NCI-H1436 treated with DMSO at 0.1 percent for 48 hours (cell line): ENCODE data around the gene KRT26.
"Not testable (repeated sequence)": the region's sequence is repeated elsewhere in the genome, so short reads cannot be mapped to it uniquely, and the experiment has no call there.

ENCODE experiments used
- DNase-seq: peaks from one replicate; lab custom pipeline; 2025; lab: John Stamatoyannopoulos, UW

KRT26 gene, protein sequence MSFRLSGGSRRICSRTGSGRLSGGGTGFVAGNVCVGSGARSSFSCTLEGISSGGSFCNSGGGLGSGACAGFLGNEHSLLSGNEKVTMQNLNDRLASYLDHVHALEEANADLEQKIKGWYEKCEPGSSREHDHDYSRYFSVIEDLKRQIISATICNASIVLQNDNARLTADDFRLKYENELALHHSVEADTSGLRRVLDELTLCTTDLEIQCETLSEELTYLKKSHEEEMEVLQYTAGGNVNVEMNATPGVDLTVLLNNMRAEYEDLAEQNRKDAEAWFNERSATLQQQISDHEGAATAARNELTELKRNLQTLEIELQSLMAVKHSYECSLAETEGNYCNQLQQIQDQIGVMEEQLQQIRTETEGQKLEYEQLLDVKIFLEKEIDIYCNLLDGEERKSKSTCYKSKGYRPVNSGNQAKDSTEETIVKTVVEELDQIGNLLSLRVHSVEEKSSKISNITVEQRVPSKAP

GRCh38 chr17:40772101-40772500 is at the start of gene KRT26:
Gene KRT26, minus strand, starts transcription at chr17:40772201. Its CDS starts 88 bp downstream, at chr17:40772113.
- DNase-seq: no peak

- DNase-seq: no peak
These were observed 49.5 kb upstream of the KRT26 start for GRCh38 chr17:40821536-40821935.

DNA sequence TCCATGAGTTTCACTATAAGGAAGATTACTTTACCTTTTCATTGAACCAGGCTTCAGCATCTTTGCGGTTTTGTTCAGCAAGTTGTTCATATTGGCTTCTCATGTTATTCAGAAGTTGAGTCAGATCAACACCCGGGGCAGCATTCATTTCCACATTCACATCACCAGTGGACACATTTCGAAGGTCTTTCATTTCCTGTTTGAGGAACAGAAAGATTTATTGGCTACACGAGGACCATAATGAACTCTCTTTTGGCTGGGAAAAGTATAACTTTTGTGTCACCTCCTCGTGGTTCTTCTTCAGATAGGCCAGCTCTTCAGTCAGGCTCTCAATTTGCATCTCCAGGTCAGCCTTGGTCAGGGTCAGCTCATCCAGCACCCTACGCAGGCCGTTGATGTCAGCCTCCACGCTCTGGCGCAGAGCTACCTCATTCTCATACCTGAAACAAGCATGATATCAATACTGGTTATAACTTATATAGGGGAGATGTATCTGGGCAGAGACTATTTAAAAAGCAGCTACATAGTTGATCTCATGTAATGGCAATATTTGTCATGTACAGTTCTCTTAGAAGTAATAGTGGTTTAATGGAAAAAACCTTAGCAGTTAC is 48.3 kb upstream of the KRT26 start:
- no peak for DNase-seq

- DNase-seq: no peak
These were observed 47.6 kb upstream of the KRT26 start for GRCh38 chr17:40819528-40820125.

GRCh38 chr17:40818733-40819527 is 46.9 kb upstream of the KRT26 start:
- DNase-seq: peak; percentile 11

GRCh38 chr17:40818343-40818732 is 46.3 kb upstream of the KRT26 start:
- DNase-seq: no peak

DNA sequence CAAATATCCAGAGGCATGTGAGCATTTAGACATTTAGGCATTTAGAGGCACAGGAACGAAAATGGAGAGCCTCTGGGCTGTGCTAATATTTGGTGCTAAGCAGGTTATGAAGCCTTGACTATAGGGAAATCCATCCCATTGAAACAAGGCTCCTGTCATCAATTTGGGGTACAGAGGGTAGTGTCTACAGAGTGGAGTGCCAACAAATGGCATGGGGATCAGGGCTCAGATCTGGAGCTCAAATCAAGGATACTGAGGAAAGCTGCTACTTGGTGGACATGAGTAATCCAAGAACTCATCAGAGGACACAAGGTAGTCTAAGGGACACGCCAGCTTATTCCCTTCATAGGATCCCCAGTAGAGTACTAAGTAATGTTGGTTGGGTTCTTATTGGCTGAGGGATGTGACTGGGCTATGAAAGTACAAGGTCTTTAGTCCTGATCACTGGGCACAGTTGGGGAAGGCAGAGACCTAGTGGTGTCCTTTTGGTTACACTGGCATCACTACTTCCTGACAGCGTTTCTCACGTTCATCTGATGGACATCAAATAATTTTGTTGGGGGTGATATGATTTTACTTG is 45.2 kb upstream of the KRT26 start:
- no peak for DNase-seq

DNA sequence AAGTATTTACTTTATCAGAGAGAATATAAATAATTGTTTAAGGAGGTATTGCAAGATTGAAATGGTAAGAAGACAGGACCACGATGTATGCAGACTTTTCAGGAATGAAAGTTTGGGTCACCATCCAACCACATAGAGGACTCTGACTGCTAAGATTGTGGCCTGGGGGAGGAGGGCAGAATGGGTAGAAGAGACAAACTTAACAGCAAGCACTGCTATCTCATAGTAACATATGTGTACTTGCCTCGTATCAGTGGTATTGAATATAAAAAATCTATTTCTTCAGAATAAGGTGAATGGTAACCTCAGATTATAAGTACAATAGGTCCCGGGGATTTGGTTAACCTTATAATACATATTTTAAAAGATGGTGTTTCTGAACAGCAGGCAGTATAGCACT is 44.6 kb upstream of the KRT26 start:
- DNase-seq: no peak

- DNase-seq: no peak
These were observed 43.4 kb upstream of the KRT26 start for GRCh38 chr17:40815381-40815780.

DNA sequence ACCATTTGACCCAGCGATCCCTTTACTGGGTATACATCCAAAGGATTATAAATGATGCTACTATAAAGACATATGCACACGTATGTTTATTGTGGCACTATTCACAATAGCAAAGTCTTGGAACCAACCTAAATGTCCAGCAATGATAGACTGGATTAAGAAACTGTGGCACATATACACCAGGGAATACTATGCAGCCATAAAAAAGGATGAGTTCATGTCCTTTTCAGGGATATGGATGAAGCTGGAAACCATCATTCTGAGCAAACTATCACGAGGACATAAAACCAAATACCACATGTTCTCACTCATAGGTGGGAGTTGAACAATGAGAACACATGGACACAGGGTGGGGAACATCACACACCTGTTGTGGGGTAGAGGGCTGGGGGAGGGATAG is 42.7 kb upstream of the KRT26 start:
- not testable (repeated sequence) for DNase-seq

DNA sequence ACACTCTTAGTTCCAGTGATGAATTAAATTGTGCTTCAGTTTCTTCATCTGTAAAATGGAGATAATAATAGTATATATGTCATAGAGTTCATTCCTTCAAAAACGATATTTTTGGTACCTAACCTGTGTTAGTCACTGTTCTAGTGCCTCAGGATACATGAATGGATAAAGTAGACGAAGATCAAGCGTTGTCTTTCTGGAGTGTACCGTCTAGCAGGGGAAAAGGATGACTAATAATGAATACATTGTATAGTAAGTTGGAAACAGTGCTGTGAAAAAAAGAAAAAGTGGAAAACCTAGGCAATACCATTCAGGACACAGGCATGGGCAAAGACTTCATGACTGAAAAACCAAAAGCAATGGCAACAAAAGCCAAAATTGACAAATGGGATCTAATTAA is 41.8 kb upstream of the KRT26 start:
- no peak for DNase-seq

DNA sequence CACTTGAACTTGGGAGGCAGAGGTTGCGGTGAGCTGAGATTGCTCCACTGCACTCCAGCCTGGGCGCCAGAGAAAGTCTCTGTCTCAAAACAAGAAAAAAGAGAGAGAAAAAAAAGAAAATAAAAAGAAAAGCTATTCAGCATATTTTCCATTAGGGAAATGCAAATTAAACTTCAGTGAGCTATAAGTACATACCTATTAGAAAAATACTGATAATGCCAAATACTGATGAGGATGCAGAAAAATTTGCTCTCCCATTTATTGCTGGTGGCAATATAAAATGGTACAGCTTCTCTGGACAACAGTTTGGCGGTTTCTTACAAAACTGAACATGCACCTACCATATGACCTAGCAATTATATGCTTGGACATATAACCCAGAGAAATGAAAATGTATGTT is 40.6 kb upstream of the KRT26 start:
- no peak for DNase-seq

DNA sequence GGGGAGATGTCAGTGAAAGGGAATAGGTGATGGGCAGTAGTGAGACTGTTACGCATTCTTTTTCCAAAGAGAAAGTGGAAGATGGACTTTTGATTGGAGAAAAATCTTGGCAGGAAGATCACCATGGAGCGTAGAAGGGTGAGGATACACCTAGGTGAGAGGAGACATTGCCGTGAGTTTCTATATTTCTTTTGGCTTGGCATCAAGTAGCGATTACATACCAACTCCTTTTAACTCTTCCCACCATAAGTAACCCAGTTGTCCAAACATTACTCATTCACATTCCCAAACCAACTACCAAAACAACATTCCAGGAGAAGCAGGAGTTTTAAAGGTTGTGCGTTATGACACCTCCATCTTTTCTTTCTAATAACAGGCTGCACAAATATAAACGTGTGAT is 38.5 kb upstream of the KRT26 start:
- no peak for DNase-seq

DNA sequence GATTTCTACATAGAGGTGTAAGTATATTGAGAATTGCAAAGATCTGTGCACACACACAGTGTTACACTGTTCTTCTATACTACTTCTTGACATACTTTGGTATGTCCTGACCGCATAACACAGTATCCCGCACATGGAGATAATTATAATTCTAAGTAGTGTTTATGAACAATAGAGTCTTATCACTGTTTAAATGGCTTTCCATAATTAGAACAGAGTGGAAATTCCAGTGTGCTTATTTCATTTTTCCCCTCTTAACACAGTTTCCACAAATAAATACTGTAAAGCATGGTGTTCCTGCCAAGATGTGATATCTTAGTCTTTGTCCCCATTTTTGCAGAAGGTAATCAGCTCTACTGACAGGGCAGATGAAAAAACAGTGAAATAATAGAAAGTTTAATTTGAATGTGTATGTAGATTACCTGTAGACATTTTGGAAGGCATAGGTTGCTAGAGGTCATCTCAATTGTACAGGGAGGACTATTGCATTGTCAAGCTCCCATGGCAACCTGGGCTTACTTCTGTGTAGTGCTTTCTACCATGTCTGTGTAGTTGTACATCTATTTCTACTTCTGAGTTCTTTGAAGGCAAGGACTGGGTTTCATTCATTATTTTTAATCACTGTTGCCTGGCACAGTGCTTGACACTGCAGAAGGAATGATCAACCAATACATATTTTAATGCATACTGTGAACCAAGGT is 37.9 kb upstream of the KRT26 start:
- DNase-seq: no peak

DNA sequence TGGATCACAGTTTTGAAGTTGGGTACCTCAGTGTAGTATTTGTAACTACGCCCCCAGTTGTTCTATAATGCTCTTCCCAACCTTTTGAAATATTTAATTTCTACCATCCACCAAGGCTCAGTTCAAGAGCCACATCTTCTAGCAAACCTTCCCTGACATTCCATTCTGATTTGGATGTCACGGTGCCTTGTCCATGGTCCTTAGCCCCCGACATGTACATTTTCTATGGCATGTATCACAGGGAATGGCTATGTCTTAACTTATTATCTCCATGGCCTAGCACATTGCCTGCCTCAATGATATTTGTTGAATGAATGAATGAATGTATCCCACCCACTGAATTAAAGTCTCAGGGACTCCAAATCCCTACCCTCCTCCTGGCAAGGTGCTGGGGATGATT is 34.1 kb upstream of the KRT26 start:
- no peak for DNase-seq

GRCh38 chr17:40803617-40804082 is 31.6 kb upstream of the KRT26 start:
- peak; percentile 27 for DNase-seq

DNA sequence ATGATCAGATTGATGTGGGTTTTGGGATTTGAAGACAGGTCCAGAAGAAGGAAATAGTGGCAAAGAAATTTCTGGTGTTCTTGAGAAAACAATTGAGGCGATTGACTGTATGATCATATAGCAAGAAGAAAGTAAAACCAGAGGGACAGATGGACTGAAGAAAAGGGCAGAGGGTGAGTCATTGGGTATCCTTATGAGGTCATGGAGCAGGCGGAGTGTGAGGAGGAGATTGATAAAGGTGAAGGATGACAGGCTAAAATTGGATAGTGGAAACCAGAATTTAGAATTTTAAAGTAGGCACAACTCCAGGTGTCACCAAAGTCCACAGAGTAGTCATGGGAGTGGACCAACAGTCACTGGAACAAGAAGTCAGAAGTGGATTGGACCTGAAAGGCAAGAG is 29.2 kb upstream of the KRT26 start:
- DNase-seq: no peak

DNA sequence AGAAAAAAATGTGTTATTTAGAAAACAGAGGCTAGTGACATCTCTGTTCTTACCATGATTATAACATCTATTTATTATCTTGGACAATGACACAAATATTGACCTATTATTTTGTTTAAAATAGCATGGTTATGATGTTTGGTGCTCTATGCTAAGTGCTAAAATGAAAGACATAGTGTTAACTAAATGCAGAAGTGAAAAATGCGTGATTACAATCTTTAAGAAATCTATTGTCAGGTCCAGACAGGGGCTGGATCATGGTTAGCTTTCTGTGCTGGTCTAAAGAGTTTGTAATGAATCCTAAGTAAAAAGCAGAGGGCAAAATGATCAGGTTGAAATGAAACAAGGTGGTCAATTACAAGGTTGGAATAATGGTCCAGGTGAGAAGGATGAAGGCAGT is 28.4 kb upstream of the KRT26 start:
- no peak for DNase-seq

DNA sequence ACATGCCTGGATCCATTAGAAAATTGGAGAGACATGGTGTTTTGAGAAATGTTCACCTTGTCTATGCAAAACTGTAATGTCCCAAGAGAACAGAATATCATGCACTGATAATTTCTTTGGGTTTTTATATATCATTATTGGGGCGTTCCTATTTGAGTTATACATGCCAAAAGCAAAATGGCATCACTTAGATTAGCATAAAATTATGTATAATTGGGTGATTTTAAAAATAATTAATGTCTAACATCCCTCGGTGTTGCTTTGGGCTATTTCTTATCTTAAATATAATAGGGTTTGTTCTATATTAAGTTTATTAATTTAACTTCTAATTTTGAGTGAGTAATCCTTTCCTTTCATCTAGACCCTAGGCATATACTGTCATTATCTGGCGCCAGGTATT is 27.9 kb upstream of the KRT26 start, which contains the start of gene KRT28:
Gene KRT28 (minus strand): TSS at position 101 of the 400 bp plus-strand sequence. CDS start 66 bp downstream, at position 35.
- no peak for DNase-seq

DNA sequence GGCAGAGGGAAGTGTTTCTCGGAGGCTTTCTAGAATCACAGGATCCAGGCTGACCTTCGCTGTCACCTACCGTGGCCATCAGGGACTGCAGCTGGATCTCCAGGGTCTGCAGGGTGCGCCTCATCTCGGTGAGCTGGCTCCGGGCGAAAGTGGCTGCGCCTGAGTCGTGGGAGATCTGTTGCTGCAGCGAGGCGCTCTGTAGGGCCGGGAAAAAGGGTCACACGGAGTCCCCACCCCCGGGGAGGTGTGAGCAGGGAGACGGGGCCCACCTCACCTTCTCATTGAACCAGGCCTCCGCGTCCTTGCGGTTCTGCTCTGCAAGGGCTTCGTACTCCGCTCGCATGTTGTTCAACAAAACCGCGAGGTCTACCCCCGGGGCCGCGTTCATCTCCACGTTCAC is 24.8 kb upstream of the KRT26 start:
- no peak for DNase-seq

- DNase-seq: no peak
These were observed 23.1 kb upstream of the KRT26 start for GRCh38 chr17:40795019-40795667.
